Measurements from ENCODE around the gene MEAF6.

The MEAF6 gene

DNA sequence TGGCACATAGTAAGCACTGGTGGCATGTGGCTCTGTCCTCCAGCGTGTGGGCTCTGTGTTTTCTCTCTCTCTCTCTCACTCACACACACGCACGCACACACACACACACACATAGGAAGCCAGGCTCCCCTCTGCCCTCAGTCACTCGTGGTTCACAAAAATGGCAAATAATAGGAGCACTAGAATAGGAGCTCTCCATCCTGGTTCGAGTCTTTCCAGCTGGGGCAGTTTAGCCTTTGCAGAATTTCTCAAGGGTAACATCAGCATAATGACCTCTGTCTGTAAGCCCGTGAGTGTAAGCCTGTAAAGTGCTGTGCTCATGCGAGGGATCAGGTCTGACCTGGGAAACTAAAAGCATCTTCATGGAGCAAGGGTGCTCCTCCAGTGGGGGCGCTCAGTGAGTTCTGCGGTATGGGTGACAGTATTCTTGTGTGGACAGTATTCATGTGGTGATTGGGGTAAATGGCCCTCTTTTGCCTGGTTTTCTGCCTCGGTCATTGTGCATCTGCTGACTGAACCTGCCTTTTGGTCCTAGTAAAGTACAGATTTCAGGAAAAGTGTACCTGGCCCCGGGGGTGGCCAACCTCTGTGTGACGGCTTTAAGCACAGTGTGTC lies 41.0 kb downstream of the MEAF6 start:
- peak; percentile 52 for DNase-seq (ENCODE audit: low spot score)

DNA sequence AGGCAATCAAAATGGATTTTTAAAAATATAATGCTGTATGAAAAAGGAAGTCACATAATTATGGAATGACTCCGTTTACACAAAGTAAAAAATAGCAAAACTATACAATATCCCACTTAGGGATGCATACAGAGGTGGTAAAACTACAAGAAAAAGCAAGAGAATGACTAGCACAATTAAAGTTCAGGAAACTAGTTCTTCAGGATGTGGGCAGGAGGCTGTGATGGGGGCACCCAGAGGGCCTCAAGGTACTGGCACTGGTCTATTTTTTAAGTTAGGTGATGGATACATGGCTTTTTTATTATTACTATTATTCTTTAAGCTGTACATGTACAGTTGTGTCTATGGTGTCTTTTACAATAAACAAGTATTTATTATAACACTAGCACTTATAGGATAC lies 41.6 kb downstream of the MEAF6 start:
- no peak for DNase-seq (ENCODE audit: low spot score)

DNA sequence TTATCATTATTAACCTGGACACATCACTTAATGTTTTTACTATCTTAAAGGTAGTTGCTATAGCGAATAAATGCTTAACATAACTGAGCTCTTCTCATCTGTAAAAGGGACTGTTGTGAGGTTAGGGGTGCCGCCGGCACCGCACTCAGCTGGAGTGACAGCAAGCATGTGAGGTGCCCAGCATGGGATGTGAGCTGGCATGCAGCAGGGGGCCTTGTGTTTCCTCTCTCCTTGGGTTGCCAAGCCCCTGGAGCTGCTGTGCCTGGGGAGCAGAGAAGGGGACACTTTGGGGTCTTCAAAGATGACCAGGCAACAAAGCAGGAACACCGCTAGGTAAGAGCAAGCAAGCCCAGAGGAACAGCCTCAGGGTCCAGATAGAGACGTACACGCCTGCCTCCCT lies 42.3 kb downstream of the MEAF6 start:
- DNase-seq (ENCODE audit: low spot score) = no peak

DNA sequence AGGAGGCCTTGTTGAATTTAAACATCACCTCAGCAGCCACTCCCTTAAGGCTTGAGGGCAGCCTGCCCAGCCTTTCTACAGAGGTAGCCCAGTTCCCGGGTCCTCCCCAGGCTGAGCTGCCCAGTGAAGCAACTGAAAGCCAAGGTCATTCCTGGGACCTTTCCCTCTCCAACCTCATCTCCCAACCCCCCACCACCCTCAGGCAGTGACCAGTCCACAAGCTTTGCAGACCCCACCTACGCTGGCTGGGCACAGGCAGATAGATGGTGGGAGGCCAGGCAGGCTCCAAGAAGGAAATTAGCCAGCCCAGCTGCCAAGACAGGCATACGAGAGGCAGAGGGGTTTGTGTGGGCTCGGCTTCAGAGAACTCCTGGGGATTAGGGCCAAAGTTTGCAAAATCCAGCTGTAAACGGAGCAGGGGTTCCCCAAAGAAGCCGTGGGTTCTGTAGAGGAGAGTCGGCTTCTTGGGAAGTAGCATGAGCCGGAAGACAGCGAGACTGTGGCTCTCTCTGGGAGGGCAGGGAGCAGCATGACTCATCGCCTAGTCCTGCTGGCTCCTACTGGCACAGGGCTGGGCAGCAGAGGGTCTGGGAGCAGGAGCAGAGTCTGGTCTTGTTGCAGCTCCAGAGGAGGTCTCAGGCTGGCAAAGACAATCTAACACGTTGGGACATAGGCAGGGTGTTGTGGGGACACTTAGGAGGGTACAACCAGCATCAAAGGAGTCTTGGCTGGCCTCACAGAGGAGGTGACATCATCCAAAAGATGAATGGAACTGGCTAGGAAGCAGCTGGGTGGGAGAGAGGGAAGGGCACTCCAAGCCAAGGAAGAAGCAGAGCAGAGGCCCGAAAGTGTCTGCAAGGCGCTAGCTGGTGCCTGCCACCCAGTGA lies 43.0 kb downstream of the MEAF6 start:
- no peak for DNase-seq (ENCODE audit: low spot score)

DNA sequence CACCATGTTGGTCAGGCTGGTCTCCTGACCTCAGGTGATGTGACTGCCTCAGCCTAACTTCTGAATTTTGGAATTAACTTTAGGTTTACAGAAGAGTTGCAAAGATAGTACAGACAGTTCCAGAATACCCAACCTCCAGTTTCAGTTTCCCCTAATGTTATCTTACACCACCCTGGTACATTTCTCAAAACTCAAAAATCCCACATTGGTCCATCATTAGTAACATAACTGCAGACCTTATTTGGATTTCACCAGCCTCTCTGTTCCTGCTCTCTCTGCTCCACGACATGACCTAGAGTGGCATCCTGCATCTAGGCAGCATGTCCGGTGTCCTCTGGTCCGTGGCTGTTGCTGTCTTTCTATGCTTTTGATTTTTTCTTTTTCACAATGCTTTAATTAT lies 45.2 kb downstream of the MEAF6 start:
- no peak for DNase-seq (ENCODE audit: low spot score)

DNA sequence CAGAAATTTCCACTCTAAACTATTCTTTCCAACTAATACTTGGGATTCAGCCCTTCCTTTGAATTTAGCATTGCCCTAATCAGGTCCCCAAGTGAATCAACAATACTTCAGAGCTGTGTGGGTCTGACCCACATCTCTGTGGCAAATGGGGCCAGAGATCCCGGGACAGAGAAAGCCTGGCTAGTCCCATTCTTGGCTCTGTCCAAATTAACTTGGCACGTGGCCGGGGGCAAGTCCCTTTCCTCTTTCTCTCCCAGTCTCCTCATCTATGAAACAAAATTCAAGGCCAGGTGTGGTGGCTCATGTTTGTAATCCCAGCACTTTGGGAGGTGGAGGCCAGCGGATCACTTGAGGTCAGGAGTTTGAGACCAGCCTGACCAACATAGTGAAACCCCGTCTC lies 46.5 kb downstream of the MEAF6 start:
- DNase-seq (ENCODE audit: low spot score) = no peak

DNA sequence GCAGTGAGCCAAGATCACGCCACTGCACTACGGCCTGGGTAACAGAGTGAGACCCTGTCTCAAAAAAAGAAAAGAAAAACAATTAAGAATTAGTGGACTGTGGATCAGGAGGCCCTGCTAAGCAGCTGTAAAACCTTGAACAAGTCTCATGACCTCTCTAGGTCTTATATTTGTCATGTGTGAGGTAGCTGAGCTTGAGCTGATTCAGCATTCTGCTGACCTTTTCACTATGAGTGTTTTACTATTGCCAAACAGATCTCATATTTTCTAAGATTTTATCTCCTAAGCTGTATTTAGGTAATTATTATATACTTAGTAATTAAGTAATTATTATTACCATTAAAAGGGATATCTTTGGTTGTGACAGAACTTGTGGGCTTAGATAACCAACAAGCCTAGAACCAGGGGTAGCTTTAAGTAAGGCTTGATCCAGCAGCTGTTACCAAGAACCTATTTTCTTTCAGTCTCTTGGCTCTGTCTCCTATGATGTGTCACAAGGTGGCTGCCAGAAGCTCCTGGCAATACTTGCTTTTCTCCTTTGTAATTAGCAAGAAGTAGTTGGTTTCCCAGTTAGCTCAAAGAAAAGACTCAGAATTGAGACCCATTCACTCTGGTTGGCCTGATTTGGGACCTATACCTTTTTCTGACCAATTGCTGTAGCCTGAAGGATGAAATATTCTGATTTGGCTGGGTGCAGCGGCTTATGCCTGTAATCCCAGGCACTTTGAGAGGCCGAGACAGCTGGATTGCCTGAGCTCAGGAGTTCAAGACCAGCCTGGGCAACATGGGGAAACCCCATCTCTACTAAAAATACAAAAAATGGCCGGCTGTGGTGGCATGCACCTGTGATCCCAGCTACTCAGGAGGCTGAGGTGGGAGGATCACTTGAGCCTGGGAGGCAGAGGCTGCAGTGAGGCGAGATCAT lies 48.7 kb downstream of the MEAF6 start:
- DNase-seq (ENCODE audit: low spot score) = no peak

DNA sequence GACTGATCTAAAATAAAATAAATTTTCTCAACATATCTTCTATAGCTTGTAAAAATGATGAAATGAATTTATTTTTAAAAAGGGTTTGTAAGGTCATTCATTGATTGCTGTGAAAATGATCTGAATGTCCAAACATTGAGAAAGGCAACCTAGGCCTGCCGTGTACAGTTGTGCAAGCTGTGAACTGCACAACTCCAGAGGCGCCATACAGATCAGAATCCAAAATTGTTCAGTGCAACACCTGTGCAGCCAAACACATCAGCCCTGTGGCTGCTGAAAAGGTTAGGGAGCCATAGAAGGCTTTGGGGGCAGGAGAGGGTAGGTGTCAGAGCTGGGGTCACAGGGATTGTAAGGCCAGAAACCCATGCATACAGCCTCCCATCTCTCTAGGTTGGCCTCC lies 50.1 kb downstream of the MEAF6 start:
- no peak for DNase-seq (ENCODE audit: low spot score)

DNA sequence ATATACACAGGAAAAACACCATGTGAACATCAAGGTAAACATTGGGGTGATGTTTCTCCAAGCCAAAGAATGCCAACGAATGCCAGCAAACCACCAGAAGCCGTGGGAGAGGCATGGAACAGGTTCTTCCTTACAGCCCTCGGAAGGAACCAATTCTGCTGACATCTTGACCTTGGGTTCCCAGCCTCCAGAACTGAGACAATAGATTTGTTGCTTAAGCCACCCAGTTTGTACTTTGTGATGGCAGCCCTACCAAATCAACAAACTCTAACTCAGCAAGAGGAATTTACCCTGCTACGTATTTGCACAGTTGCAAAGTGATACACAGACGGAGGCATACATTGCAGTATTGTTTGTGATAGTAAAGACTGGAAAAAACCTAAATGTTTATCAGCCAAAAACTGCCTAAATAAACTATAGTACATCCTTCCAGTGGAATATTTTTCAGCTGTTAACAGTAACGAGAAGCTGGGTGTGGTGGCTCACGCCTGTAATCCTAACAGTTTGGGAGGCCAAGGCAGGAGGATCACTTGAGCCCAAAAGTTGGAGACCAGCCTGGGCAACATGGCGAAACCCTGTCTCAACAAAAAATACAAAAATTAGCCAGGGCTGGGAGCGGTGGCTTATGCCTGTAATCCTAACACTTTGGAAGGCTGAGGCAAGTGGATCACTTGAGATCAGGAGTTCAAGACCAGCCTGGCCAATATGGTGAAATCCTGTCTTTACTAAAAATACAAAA lies 52.7 kb downstream of the MEAF6 start:
- DNase-seq (ENCODE audit: low spot score) = no peak

DNA sequence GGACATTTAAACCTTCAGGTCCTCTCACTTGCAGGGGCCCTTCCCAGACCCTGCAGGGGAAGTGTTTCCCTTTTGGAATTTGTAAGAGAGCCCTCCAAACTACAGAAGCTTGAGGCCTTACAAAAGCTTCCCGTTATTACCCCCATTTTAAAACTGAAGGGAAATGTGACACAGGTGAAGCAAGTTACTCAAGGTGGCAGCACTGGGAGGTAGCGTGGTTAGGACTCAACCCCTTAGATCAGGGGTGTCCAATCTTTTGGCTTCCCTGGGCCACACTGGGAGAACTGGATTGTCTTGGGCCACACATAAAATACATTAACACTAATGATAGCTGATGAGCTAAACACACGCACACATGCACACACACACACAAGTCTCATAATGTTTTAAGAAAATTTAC lies 56.0 kb downstream of the MEAF6 start:
- DNase-seq (ENCODE audit: low spot score) = no peak

DNA sequence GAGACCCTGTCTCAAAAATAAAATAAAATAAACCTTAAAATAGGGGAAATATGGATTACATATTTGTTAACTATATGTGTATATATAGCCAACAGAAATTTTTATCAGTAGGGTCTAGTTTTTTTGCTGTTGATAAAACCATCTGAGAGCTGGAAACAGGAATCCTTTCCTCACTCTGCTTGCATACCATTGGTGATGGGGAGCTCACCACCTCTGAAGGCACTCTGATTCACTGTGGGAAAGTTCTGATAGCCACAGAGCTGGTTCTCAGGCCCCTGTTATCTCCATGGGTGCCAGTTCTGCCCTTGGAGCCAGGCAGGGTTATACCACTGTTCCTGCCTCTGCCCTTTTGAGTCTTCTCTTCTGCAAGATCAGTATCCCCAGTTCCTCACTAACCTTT lies 58.0 kb downstream of the MEAF6 start:
- DNase-seq (ENCODE audit: low spot score) = no peak

DNA sequence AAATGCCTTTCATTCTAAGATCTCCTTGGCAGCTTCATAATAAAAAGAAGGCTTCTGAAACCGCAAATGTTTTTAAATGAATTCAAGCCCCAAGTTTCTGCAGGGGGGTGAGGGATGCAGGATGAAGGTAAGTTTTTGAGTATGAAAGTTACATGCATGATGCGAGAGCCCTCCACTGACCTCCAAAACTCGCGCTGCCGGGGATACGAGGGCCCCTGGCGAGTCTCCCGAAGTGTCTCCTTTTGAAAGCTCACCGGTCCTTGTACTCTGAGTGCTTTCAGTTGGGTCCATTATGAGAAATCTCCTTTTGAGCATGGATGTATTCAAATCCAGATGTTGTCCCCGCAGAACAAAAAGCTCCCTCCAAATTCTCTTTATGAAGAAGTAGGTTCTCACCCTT lies 59.0 kb downstream of the MEAF6 start:
- no peak for DNase-seq (ENCODE audit: low spot score)

DNA sequence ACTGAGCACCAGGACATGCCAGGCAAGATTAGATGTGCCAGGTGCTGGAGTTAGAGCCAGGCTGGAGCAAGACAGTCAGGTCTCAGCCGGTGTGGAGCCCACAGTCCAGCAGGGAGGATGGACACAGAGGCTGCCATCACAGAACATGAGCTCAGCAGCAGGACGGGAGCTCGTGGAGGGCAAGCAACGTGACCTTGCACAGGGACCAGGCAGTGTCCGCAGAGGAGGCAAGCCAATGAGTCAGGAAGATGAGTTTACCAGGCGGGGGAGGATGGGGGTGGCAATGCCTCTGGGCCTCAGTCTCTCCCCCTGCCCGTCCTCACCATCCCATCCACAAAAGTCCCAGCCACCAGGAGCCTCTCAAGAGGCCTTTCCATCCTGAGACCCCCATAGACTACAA lies 60.9 kb downstream of the MEAF6 start:
- DNase-seq (ENCODE audit: low spot score) = no peak

DNA sequence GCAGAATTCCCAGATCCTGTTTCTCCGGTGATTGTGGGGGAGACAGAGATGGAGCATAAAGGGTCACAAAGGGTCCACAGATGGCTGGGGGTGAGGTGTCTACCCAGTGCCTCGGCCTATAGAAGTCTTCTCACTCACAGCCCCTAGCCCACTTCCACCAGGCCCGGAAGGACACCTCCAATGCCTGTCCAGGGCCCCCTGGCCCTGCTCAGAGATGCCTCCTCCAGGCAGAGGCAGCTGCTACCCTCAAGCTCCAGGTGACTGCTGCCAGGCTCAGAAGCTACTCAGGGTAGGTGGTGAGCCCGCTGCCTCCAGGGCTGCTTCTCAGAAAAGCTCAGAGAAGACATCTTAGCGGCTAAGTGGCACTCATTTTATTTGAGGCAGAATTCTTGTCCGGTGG lies 62.1 kb downstream of the MEAF6 start:
- DNase-seq (ENCODE audit: low spot score) = no peak

DNA sequence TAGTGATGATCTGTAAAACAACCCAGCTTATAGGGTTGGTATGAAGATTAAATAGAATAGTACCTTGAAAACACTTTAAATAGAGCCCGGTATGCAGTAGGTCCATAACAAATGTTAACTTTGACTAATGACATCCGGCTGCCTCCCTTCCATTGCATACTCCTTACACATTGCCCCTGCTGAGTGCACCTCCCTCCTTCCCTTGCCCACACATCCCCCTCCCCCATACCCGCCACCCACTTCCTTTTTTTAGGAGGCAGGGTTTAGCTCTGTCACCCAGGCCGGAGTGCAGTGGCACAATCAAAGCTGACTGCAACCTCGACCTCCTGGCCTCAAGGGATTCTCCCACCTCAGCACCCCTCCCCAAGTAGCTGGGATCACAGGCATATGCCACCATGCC lies 64.6 kb downstream of the MEAF6 start:
- peak; percentile 29 for DNase-seq (ENCODE audit: low spot score)

DNA sequence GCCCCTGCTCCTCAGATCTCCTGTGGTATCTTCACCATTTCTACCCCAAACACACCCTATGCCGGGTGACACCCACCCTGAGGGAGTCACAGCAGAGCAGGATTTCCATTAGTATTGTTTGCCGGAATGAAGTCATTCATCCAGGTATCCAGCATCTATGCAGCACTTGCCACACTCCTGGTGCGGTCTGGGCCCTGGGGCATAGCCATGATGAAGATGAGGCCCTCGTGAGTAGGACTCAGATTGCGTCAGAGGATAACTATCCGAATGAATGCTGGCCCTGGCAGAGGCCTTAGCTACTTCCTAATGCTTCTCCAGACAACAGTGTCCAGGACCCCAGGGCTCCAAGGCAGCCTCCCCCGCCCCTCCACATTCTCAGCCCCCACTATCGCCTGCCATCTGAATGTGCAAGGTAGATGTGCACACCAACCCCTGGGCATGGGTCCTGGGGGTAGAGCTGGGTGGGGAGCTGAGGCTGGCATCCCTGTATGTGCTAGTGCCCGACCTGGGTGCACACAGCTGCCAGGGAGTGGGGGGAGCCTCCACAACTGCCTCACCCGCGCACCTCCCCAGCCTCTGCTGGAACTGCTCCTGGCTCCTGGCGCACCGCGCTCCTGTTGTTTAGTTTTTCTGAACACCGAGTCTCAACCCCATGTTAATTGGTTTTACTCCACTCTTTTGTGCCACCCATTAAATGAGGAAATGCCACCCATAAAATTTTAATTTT lies 65.7 kb downstream of the MEAF6 start:
- no peak for DNase-seq (ENCODE audit: low spot score)

DNA sequence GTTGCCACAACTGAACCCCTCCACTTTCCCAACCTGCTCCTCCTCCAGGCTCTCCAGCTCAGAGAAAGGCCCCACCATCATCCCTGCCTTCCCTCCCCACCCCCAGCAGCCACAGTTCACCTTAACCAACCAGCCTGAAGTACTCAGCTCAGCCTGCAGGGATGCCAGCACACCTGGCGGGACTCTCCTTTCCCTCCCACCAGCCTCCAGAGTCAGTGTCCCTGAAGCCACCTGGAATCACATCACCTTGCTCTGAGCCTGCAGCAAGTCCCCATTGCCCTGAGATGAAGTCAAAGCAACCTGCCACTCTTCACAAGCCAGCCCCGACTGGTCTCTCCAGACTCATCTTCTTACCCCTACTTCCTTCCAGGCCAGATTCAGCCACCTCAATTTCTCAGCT lies 66.4 kb downstream of the MEAF6 start:
- DNase-seq (ENCODE audit: low spot score) = no peak

DNA sequence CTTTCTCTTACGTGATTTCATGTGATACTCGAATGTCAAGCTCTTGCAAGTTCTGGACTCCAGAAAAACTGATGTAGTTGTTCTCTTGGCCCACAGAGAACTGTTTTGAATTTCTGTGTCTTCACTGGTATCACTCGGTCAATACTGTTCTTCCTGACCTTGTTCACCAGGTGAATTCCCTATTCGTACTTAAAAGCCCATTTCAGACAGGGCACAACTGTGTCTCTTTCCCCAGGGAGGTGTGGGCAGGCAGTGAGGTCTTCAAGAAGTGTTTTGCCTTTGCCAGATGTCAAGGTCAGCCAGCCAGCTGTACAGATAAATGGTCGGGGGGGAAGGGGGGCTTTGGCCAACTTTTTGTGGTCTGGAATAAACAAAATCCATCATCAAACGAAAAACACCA lies 67.7 kb downstream of the MEAF6 start:
- DNase-seq (ENCODE audit: low spot score) = no peak

DNA sequence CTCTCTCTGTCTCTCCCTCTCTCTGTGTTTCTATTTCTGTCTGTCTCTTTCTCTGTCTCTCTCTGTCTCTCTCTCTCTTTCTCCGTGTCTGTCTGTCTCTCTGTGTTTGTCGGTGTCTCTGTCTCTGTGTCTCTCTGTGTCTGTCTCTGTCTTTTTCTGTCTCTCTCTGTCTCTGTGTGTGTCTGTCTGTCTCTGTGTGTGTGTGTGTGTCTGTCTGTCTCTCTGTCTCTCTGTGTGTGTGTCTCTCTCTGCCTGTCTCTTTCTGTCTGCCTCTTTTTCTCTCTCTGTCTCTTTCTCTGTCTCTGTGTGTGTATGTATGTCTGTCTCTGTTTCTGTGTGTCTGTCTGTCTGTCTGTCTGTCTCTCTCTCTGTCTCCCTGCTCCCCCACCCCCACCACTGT lies 71.9 kb downstream of the MEAF6 start:
- no peak for DNase-seq (ENCODE audit: low spot score)
